ENCODE data around the gene ZBTB20.

DNA sequence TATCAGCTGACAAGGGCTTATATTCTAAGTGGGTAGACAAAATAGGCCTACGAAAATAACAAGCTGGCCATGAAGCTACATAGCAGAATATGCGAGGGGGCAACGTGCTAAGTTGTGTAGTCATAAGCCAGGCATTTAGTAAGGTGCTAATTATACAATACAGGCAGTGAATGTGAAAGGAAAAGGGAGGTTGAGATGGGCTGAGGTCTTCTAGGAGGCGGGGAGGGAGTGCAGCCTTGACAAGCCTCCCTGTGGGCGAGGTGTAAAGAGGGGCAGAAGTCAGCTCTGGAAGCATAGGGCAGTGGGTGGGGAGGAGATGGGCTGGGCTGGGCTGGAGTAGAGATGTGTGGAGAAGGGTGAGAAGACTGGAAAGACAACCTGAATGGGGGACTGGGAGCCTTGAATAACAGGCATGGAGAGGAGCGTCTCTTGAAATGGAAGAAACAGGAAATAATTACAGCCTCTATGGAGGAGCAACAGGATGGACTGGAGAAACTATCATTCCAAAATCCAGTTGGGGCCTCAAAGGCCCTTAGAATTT is 852.1 kb downstream of the ZBTB20 start:
- TF ChIP-seq CTCF (IDR thresholded peaks at IDR 0.05; ENCODE audit: borderline replicate concordance, extremely low read depth, low read length, poor library complexity, severe bottlenecking) (no peak), EZH2 (IDR thresholded peaks at IDR 0.05; ENCODE audit: borderline replicate concordance, low read depth, low read length, severe bottlenecking) (no peak)

All from DND-41 (cell line).